GM12878 (cell line): ENCODE data around the gene SLC25A28. TPM values are rescaled to one million over a fixed set of nuclear protein-coding genes. Genes with fewer than 3 reads are reported as not detected.

Experiments used
- ATAC-seq: fragments of 200-7000 bp; cut with Tn5 transposase; 3 replicates; pipeline ENCODE4 v1.9.1; 2020; ENCODE audit warnings: mild to moderate bottlenecking, moderate library complexity
- BruUV-seq: library from RNA; stranded (reverse); fragments of 400-500 nt; replicated peaks from 2 replicates; lab custom pipeline; 2021; lab: Mats Ljungman, UMichigan
- CTCF ChIA-PET: fragments of 300-600 bp; sonication (Branson Sonifier 250); formaldehyde crosslinking; extraction: SDS; loops from one replicate; lab custom pipeline; 2021; ENCODE audit warnings: inconsistent platforms; lab: Yijun Ruan, JAX
- POLR2A ChIA-PET: fragments of 350-600 bp; formaldehyde crosslinking; extraction: SDS; loops from one replicate; lab custom pipeline; 2021; ENCODE audit warnings: inconsistent platforms; lab: Charles Lee
- RAD21 ChIA-PET: fragments of 300-600 bp; sonication (Branson Sonifier 250); formaldehyde crosslinking; loops from one replicate; lab custom pipeline; 2023; ENCODE audit warnings: antibody characterized with exemption; ENCODE audit not compliant: unreplicated experiment; lab: Charles Lee
- SMC1A ChIA-PET: fragments of 300-600 bp; sonication (Branson Sonifier 250); formaldehyde crosslinking; loops from one replicate; lab custom pipeline; 2023; ENCODE audit not compliant: unreplicated experiment, uncharacterized antibody; lab: Charles Lee
- DNase-seq: peaks from one replicate; pipeline ENCODE4 v3.0.0-alpha.2; 2011; ENCODE audit warnings: low read depth, low spot score
- FAIRE-seq: peaks from 3 replicates; lab custom pipeline; 2011; peaks lifted over from hg19 to GRCh38; lab: Jason Lieb, UNC
- H2AFZ ChIP-seq: 2 replicates; pipeline ENCODE4 v1.6.0; 2011; ENCODE audit warnings: low read depth, low read length, control low read depth; ENCODE audit not compliant: control insufficient read depth
- H3K27ac ChIP-seq: 2 replicates; pipeline ENCODE4 v1.5.1; 2011; ENCODE audit warnings: control low read depth; ENCODE audit not compliant: control insufficient read depth, insufficient read depth
- H3K27me3 ChIP-seq, 2 experiments: replicated peaks in 1 of 2; 2 replicates each; pipeline versions ENCODE4 v1.6.0 to v1.6.1; 2011; ENCODE audit warnings: low read length in 1 of 2; ENCODE audit not compliant: control insufficient read depth in 2 of 2, insufficient read depth in 2 of 2
- H3K36me3 ChIP-seq, 2 experiments: 2 replicates each; pipeline ENCODE4 v1.5.1; 2011; ENCODE audit warnings: low read length in 1 of 2; ENCODE audit not compliant: control insufficient read depth in 2 of 2, insufficient read depth in 2 of 2
- H3K4me1 ChIP-seq: 2 replicates; pipeline ENCODE4 v1.6.1; 2011; ENCODE audit warnings: mild to moderate bottlenecking, low read length, moderate library complexity, mixed read lengths; ENCODE audit not compliant: control insufficient read depth, insufficient read depth
- H3K4me2 ChIP-seq: 2 replicates; pipeline ENCODE4 v1.6.0; 2011; ENCODE audit warnings: control low read depth; ENCODE audit not compliant: control insufficient read depth, insufficient read depth
- H3K4me3 ChIP-seq: fragments of 200-600 bp; sonication (generic); 2 replicates; pipeline ENCODE4 v1.5.1; 2016
- H3K79me2 ChIP-seq: 2 replicates; pipeline ENCODE4 v1.6.0; 2011; ENCODE audit warnings: low read length; ENCODE audit not compliant: control insufficient read depth, insufficient read depth
- H3K9ac ChIP-seq: 2 replicates; pipeline ENCODE4 v1.8.0; 2011; ENCODE audit warnings: low read length, control low read depth, mixed read lengths; ENCODE audit not compliant: control insufficient read depth, insufficient read depth
- H3K9me3 ChIP-seq: replicated peaks from 3 replicates; pipeline ENCODE4 v1.5.1; 2011; ENCODE audit warnings: mild to moderate bottlenecking, low read length; ENCODE audit not compliant: control insufficient read depth, insufficient read depth
- H4K20me1 ChIP-seq: 2 replicates; pipeline ENCODE4 v1.6.0; 2011; ENCODE audit not compliant: control insufficient read depth, insufficient read depth
- ATF3 ChIP-seq: IDR thresholded peaks from 2 replicates; pipeline ENCODE4 v1.6.1; 2011; ENCODE audit warnings: low read depth, mild to moderate bottlenecking, low read length, moderate library complexity, borderline replicate concordance; ENCODE audit errors: extremely low read depth
- CBFB ChIP-seq: IDR thresholded peaks from 2 replicates; pipeline ENCODE4 v1.6.1; 2016; ENCODE audit warnings: antibody characterized with exemption, low read depth
- CEBPZ ChIP-seq: fragments of 150-350 bp; IDR thresholded peaks from 2 replicates; pipeline ENCODE4 v1.6.1; 2016; ENCODE audit warnings: low read depth, low read length
- E2F4 ChIP-seq: IDR thresholded peaks from 2 replicates; pipeline ENCODE4 v1.6.1; 2012; ENCODE audit warnings: low read depth, low read length, improper control_type of control experiment
- MEF2B ChIP-seq: fragments of 450-650 bp; IDR thresholded peaks from 2 replicates; pipeline ENCODE4 v1.6.1; 2018; ENCODE audit warnings: mild to moderate bottlenecking, moderate library complexity; ENCODE audit not compliant: partially characterized antibody, poor library complexity, severe bottlenecking
- NFYB ChIP-seq: IDR thresholded peaks from 2 replicates; pipeline ENCODE4 v1.6.1; 2011; ENCODE audit warnings: low read depth, mild to moderate bottlenecking, low read length, improper control_type of control experiment, moderate library complexity; ENCODE audit not compliant: insufficient read depth
- NKRF ChIP-seq: fragments of 450-650 bp; conservative IDR thresholded peaks from 2 replicates; pipeline ENCODE4 v1.6.1; 2017; ENCODE audit warnings: mild to moderate bottlenecking, moderate library complexity
- PAX8 ChIP-seq: fragments of 450-650 bp; IDR thresholded peaks from 2 replicates; pipeline ENCODE4 v1.6.1; 2017; ENCODE audit warnings: mild to moderate bottlenecking, moderate library complexity
- SMAD5 ChIP-seq: IDR thresholded peaks from 2 replicates; pipeline ENCODE4 v1.6.1; 2016; ENCODE audit warnings: antibody characterized with exemption, low read depth
- STAT3 ChIP-seq: IDR thresholded peaks from 2 replicates; pipeline ENCODE4 v1.6.1; 2011; ENCODE audit warnings: low read depth, low read length, improper control_type of control experiment
- TBL1XR1 ChIP-seq: IDR thresholded peaks from 2 replicates; pipeline ENCODE4 v1.6.1; 2012; ENCODE audit warnings: low read depth, low read length, improper control_type of control experiment
- ZBTB33 ChIP-seq: fragments of 450-650 bp; IDR thresholded peaks from 2 replicates; pipeline ENCODE4 v1.6.1; 2017; ENCODE audit warnings: mild to moderate bottlenecking
- ZNF217 ChIP-seq: fragments of 450-650 bp; IDR thresholded peaks from 2 replicates; pipeline ENCODE4 v1.6.1; 2017; ENCODE audit warnings: antibody characterized with exemption, mild to moderate bottlenecking
- ZNF622 ChIP-seq: fragments of 450-650 bp; IDR thresholded peaks from 2 replicates; pipeline ENCODE4 v1.6.1; 2017; ENCODE audit warnings: mild to moderate bottlenecking, inconsistent platforms
- ZSCAN29 ChIP-seq: fragments of 450-650 bp; IDR thresholded peaks from 2 replicates; pipeline ENCODE4 v1.6.1; 2017; ENCODE audit warnings: mild to moderate bottlenecking, moderate library complexity
- in situ Hi-C: fragments of 300-500 bp; cut with MboI; formaldehyde crosslinking; loops from 9 replicates; pipeline ENCODE4 v1.14.3; 2018; ENCODE audit warnings: mixed read lengths
- intact Hi-C: fragments of 100-400 bp; cut with micrococcal nuclease; formaldehyde crosslinking; loops from one replicate; pipeline ENCODE4 v1.14.2; 2022; ENCODE audit not compliant: unreplicated experiment
- polyA plus RNA-seq, 11 experiments: library from polyadenylated mRNA; depleted of rRNA in 4 of 11; unstranded in 6 of 11; stranded (reverse) in 5 of 11; fragments of >200 nt; fragmentation: Nextera tagmentation in 4 of 11; fragmentation: Illumina TruSeq in 1 of 11; extraction: Ambion mirVana in 4 of 11; extraction: Trizol in 1 of 11; gene quantifications; 1 replicate in 1 of 11; 2 replicates in 10 of 11; pipeline versions ENCODE4 v1.2.1 to v1.2.3, GENCODE V29; 2011 to 2016; ENCODE audit warnings: inconsistent platforms in 2 of 11, missing spikeins in 2 of 11, low read depth in 1 of 11
- total RNA-seq, 4 experiments: library from RNA; depleted of rRNA in 3 of 4; stranded (reverse); fragments of >200 nt in 3 of 4; fragmentation: Illumina TruSeq in 1 of 4; extraction: Trizol in 1 of 4; gene quantifications; 2 replicates each; pipeline versions ENCODE4 v1.2.1 to v1.2.3, GENCODE V29; 2013 to 2021

SLC25A28 gene
- total and polyA plus RNA-seq, 10 of the 15 experiments (the other 5 are each of a cell fraction or from before 2014, with no cell fraction given): 7.5 to 47.8 (median 24.9) TPM

GRCh38 chr10:99631496-99631895 is 11.3 kb upstream of the SLC25A28 start (continued):
- TF ChIP-seq TBL1XR1: no peak
- TF ChIP-seq ZNF217: no peak
- no peak for TF ChIP-seq STAT3

- Histone ChIP-seq H4K20me1 (no peaks in the 10 kb centered on the region), H3K27ac (no peak overlapping the region), H3K9ac (no peak overlapping the region), H2AFZ (no peak overlapping the region), H3K27me3 (no peaks in the 10 kb centered on the region), H3K9me3 (no peaks in the 10 kb centered on the region), H3K36me3 (no peaks in the 10 kb centered on the region), H3K4me3 (no peak overlapping the region), H3K4me1 (peaks cover 7% of the 10 kb centered on the region), H3K79me2 (no peaks in the 10 kb centered on the region), H3K4me2 (no peak overlapping the region)
- in situ Hi-C loops: no loop called here
- ChIA-PET SMC1A (interaction anchor here (0.9 to 1.2 kb wide), 6 partner anchors 8 to 83 kb away, joined by 3 to 5 read pairs (median 4); no protein-coding TSS in a partner anchor), CTCF (interaction anchor here (0.9 to 3.5 kb wide), 9 partner anchors 12 to 196 kb away, joined by 3 to 34 read pairs (median 3); partner anchors contain the start of gene ENTPD7), RAD21 (interaction anchor here (1.0 kb wide), 1 partner anchor 28 kb away, joined by 3 read pairs; the partner anchor contains the start of gene ENTPD7), POLR2A (no interaction called here)
- intact Hi-C loops: loop anchor here (1.0 kb wide), 1 partner anchor 80 kb away; no protein-coding TSS in a partner anchor
- no peak for FAIRE-seq
- no peak for DNase-seq
- TF ChIP-seq ATF3 (no peak), ZNF622 (no peak), ZNF217 (no peak), SMAD5 (no peak), NFYB (no peak), E2F4 (no peak), NKRF (no peak), MEF2B (no peak), ZSCAN29 (no peak), CEBPZ (no peak), ZBTB33 (no peak), STAT3 (no peak), PAX8 (no peak), CBFB (no peak)
- no TSS peak for BruUV-seq
- no peak for ATAC-seq
These were observed 10.8 kb upstream of the SLC25A28 start for GRCh38 chr10:99630991-99631390.
